K562 (cell line): Measurements from ENCODE around the gene GABRB1. TPM values are rescaled to one million over a fixed set of nuclear protein-coding genes. Genes with fewer than 3 reads are reported as not detected.

Experiments used
- ATAC-seq: fragments of 200-7000 bp; cut with Tn5 transposase; 3 replicates; pipeline ENCODE4 v1.9.1; 2020; ENCODE audit warnings: moderate library complexity
- BruUV-seq: library from RNA; stranded (reverse); fragments of 400-500 nt; replicated peaks from 2 replicates; lab custom pipeline; 2021; lab: Mats Ljungman, UMichigan
- CTCF ChIA-PET: fragments of 300-600 bp; formaldehyde crosslinking; extraction: SDS; loops from one replicate; lab custom pipeline; 2021; ENCODE audit warnings: low intra/inter-chr PET ratio; lab: Yijun Ruan, JAX
- POLR2A ChIA-PET: fragments of 300-600, 350-650 bp; sonication (Branson Sonifier 250); formaldehyde crosslinking; extraction: SDS; loops from one replicate; lab custom pipeline; 2021; ENCODE audit warnings: antibody characterized with exemption, inconsistent platforms; lab: Yijun Ruan, JAX
- DNase-seq, 4 experiments: peaks; one replicate each; pipeline versions ENCODE4 v3.0.0 to v3.0.0-alpha.2; 2011 to 2018; ENCODE audit warnings: low spot score in 3 of 4, mixed read lengths in 3 of 4; ENCODE audit errors: extremely low read depth in 1 of 4
- FAIRE-seq: peaks from 2 replicates; lab custom pipeline; 2011; peaks lifted over from hg19 to GRCh38; lab: Jason Lieb, UNC
- H2AFZ ChIP-seq: 2 replicates; pipeline ENCODE4 v1.6.0; 2011; ENCODE audit warnings: low read depth, low read length, control low read depth, inconsistent platforms
- H3K27ac ChIP-seq: fragments of 200-600 bp; 3 replicates; pipeline ENCODE4 v1.8.0; 2011; ENCODE audit warnings: low read depth, mild to moderate bottlenecking, control low read depth, inconsistent platforms, low read length, moderate library complexity, mixed read lengths; ENCODE audit errors: extremely low read depth
- H3K27me3 ChIP-seq, 2 experiments: fragments of 300-600 bp in 1 of 2; 2 replicates in 1 of 2; 3 replicates in 1 of 2; pipeline versions ENCODE4 v1.6.0 to v1.8.0; 2011; ENCODE audit warnings: inconsistent platforms in 2 of 2, low read length in 2 of 2, mild to moderate bottlenecking in 1 of 2, mixed read lengths in 1 of 2, moderate library complexity in 1 of 2; ENCODE audit not compliant: control insufficient read depth in 2 of 2, insufficient read depth in 2 of 2
- H3K36me3 ChIP-seq: fragments of 300-600 bp; 3 replicates; pipeline ENCODE4 v1.8.0; 2011; ENCODE audit warnings: mild to moderate bottlenecking, low read length, inconsistent platforms; ENCODE audit not compliant: control insufficient read depth, insufficient read depth
- H3K4me1 ChIP-seq, 2 experiments: fragments of 200-600 bp in 1 of 2; replicated peaks in 1 of 2; 2 replicates in 1 of 2; 3 replicates in 1 of 2; pipeline versions ENCODE4 v1.5.1 to v1.8.0; 2011; ENCODE audit warnings: inconsistent platforms in 2 of 2, low read length in 2 of 2, mild to moderate bottlenecking in 1 of 2, mixed read lengths in 1 of 2, moderate library complexity in 1 of 2; ENCODE audit not compliant: control insufficient read depth in 2 of 2, insufficient read depth in 2 of 2
- H3K4me2 ChIP-seq: 2 replicates; pipeline ENCODE4 v1.6.1; 2011; ENCODE audit warnings: low read length, control low read depth, inconsistent platforms, mixed read lengths; ENCODE audit not compliant: insufficient read depth
- H3K4me3 ChIP-seq: fragments of 200-600 bp; sonication (generic), shearing (Covaris generic); 2 replicates; pipeline ENCODE4 v1.5.1; 2016; ENCODE audit warnings: control low read depth, inconsistent platforms
- H3K79me2 ChIP-seq: fragments of 200-600 bp; 3 replicates; pipeline ENCODE4 v1.8.0; 2011; ENCODE audit warnings: low read length, inconsistent platforms; ENCODE audit not compliant: control insufficient read depth, insufficient read depth
- H3K9ac ChIP-seq, 2 experiments: 2 replicates each; pipeline versions ENCODE4 v1.6.0 to v1.6.1; 2011; ENCODE audit warnings: low read depth in 2 of 2, low read length in 2 of 2, control low read depth in 1 of 2, inconsistent platforms in 1 of 2, mild to moderate bottlenecking in 1 of 2, mixed read lengths in 1 of 2; ENCODE audit not compliant: insufficient read depth in 1 of 2
- H3K9me1 ChIP-seq: one replicate; pipeline ENCODE4 v1.6.0; 2011; ENCODE audit warnings: inconsistent platforms, mild to moderate bottlenecking, low read length, moderate library complexity; ENCODE audit not compliant: control insufficient read depth, insufficient read depth
- H3K9me3 ChIP-seq: replicated peaks from 2 replicates; pipeline ENCODE4 v1.5.1; 2011; ENCODE audit warnings: low read depth, low read length, inconsistent platforms; ENCODE audit not compliant: control insufficient read depth, insufficient read depth
- H4K20me1 ChIP-seq: replicated peaks from 2 replicates; pipeline ENCODE4 v1.6.1; 2011; ENCODE audit warnings: low read length, inconsistent platforms, mixed read lengths; ENCODE audit not compliant: control insufficient read depth, insufficient read depth
- E2F3 ChIP-seq: fragments of 250-450 bp; sonication (Bioruptor Pico); IDR thresholded peaks from 2 replicates; pipeline ENCODE4 v1.4.0; 2020; ENCODE audit warnings: mild to moderate bottlenecking
- ELF2 ChIP-seq: fragments of 250-450 bp; sonication (Bioruptor Pico); IDR thresholded peaks from 2 replicates; pipeline ENCODE4 v1.5.0; 2021; ENCODE audit warnings: mild to moderate bottlenecking
- ILF3 ChIP-seq: fragments of 450-650 bp; IDR thresholded peaks from 2 replicates; pipeline ENCODE4 v1.6.1; 2018; ENCODE audit warnings: antibody characterized with exemption, mild to moderate bottlenecking, moderate library complexity, borderline replicate concordance
- MBD1 ChIP-seq: fragments of 250-450 bp; sonication (Bioruptor Pico); IDR thresholded peaks from 2 replicates; pipeline ENCODE4 v1.8.0; 2022; ENCODE audit warnings: inconsistent platforms
- NFIX ChIP-seq: fragments of 250-450 bp; sonication (Bioruptor Pico); IDR thresholded peaks from 2 replicates; pipeline ENCODE4 v1.4.0; 2020; ENCODE audit warnings: low read depth, mild to moderate bottlenecking, moderate library complexity
- NUFIP1 ChIP-seq: fragments of 450-650 bp; IDR thresholded peaks from 2 replicates; pipeline ENCODE4 v1.6.1; 2018; ENCODE audit not compliant: partially characterized antibody
- RAD21 ChIP-seq, 2 experiments: fragments of 250-450 bp in 1 of 2; fragments of 450-650 bp in 1 of 2; sonication (Bioruptor Pico) in 1 of 2; formaldehyde crosslinking in 1 of 2; IDR thresholded peaks in 1 of 2; conservative IDR thresholded peaks in 1 of 2; 2 replicates each; pipeline versions ENCODE4 v1.4.0 to v1.8.0; 2020 to 2022; ENCODE audit warnings: mild to moderate bottlenecking in 2 of 2, moderate library complexity in 1 of 2
- SIN3A ChIP-seq, 2 experiments: fragments of 150-350 bp in 1 of 2; IDR thresholded peaks; 2 replicates each; pipeline ENCODE4 v1.6.1; 2011 to 2016; ENCODE audit warnings: borderline replicate concordance in 2 of 2, low read depth in 2 of 2, low read length in 2 of 2, mild to moderate bottlenecking in 2 of 2, moderate library complexity in 2 of 2; ENCODE audit not compliant: control insufficient read depth in 1 of 2
- SRSF3 ChIP-seq: fragments of 200-400 bp; formaldehyde crosslinking; IDR thresholded peaks from 2 replicates; pipeline ENCODE4 v1.6.1; 2016; ENCODE audit warnings: mild to moderate bottlenecking, low read length, moderate library complexity; ENCODE audit not compliant: insufficient read depth
- ZFX ChIP-seq: sonication (generic); formaldehyde crosslinking; IDR thresholded peaks from 2 replicates; pipeline ENCODE4 v1.8.0; 2022; ENCODE audit warnings: mild to moderate bottlenecking, missing genetic modification reagents, moderate library complexity
- ZMIZ1 ChIP-seq, 2 experiments: fragments of 150-350 bp in 1 of 2; IDR thresholded peaks; 2 replicates each; pipeline ENCODE4 v1.6.1; 2012 to 2016; ENCODE audit warnings: low read depth in 2 of 2, low read length in 2 of 2, mild to moderate bottlenecking in 1 of 2, moderate library complexity in 1 of 2
- ZNF280A ChIP-seq: fragments of 450-650 bp; IDR thresholded peaks from 2 replicates; pipeline ENCODE4 v1.6.1; 2018; ENCODE audit warnings: mild to moderate bottlenecking, low read depth; ENCODE audit not compliant: partially characterized antibody
- ZNF431 ChIP-seq: sonication (generic); formaldehyde crosslinking; IDR thresholded peaks from 2 replicates; pipeline ENCODE4 v1.8.0; 2022; ENCODE audit warnings: mild to moderate bottlenecking, missing genetic modification reagents
- WGBS: fragments of 100-300 bp; shearing (Covaris generic); methylation state at CpG from one replicate; pipeline ENCODE4 v1.1.6; 2016; ENCODE audit warnings: low coverage, mixed read lengths; ENCODE audit not compliant: insufficient coverage; ENCODE audit errors: missing lambda C conversion rate; 5-methylcytosine and 5-hydroxymethylcytosine counted together
- in situ Hi-C: fragments of 300-500 bp; cut with MboI; formaldehyde crosslinking; loops from 4 replicates; pipeline ENCODE4 v1.15.0; 2018; ENCODE audit warnings: inconsistent platforms, mixed read lengths
- intact Hi-C: fragments of 100-400 bp; cut with micrococcal nuclease; formaldehyde crosslinking; loops from 2 replicates; pipeline ENCODE4 v1.14.2; 2022
- polyA plus RNA-seq, 8 experiments: library from polyadenylated mRNA; depleted of rRNA in 4 of 8; stranded (reverse) in 5 of 8; unstranded in 3 of 8; fragments of >200 nt; fragmentation: Nextera tagmentation in 2 of 8; fragmentation: Illumina TruSeq in 1 of 8; extraction: Ambion mirVana in 2 of 8; extraction: Trizol in 1 of 8; gene quantifications; 2 replicates each; pipeline versions ENCODE4 v1.2.1 to v1.2.3, GENCODE V29; 2011 to 2014; ENCODE audit warnings: inconsistent platforms in 1 of 8, missing spikeins in 1 of 8
- total RNA-seq, 7 experiments: library from RNA; depleted of rRNA in 6 of 7; stranded (reverse); fragments of >200 nt in 6 of 7; fragmentation: Illumina TruSeq in 2 of 7; extraction: Trizol in 2 of 7; gene quantifications; 2 replicates each; pipeline versions ENCODE4 v1.2.1 to v1.2.3, GENCODE V29; 2011 to 2021; ENCODE audit warnings: low replicate concordance in 1 of 7

GABRB1 gene
- total and polyA plus RNA-seq, 9 of the 15 experiments (the other 6 are each of a cell fraction or from before 2014, with no cell fraction given), result not detected

GRCh38 chr4:47383829-47384427 is 352.6 kb downstream of the GABRB1 start (continued):
- peak; percentile 63 to 74 for TF ChIP-seq RAD21 (CRISPR knock-in tag; conservative IDR thresholded peaks at IDR 0.05 in 1 of 2, IDR thresholded peaks at IDR 0.05 in 1 of 2)

- ATAC-seq (no peak), FAIRE-seq (no peak), DNase-seq (no peak)
- H3K4me1 ChIP-seq, result no peaks in the 10 kb centered on the region
- H3K9ac ChIP-seq, result no peak overlapping the region
- POLR2A ChIA-PET, result no interaction called here
- H3K27ac ChIP-seq, result no peak overlapping the region
- CTCF ChIA-PET, result no interaction called here
- no peaks in the 10 kb centered on the region for H3K9me1 ChIP-seq
- intact Hi-C loops, result loop anchor here (10.0 kb wide), 1 partner anchor 179 kb away; no protein-coding TSS in a partner anchor
- H4K20me1 ChIP-seq, result no peaks in the 10 kb centered on the region
- H3K27me3 ChIP-seq, result no peaks in the 10 kb centered on the region
- no peaks in the 10 kb centered on the region for H3K36me3 ChIP-seq
- no TSS peak for BruUV-seq
- H2AFZ ChIP-seq, result no peak overlapping the region
- no peaks in the 10 kb centered on the region for H3K79me2 ChIP-seq
- no peak overlapping the region for H3K4me2 ChIP-seq
- no peaks in the 10 kb centered on the region for H3K9me3 ChIP-seq
- in situ Hi-C loops, result loop anchor here (25.0 kb wide), 1 partner anchor 549 kb away; no protein-coding TSS in a partner anchor
- WGBS, result 0% methylated on average over 1 of the region's 1 CpG
- H3K4me3 ChIP-seq, result no peak overlapping the region
- no peak for TF ChIP-seq ZNF431 (CRISPR knock-in tag)
- TF ChIP-seq ILF3, result no peak
- no peak for TF ChIP-seq NFIX (CRISPR knock-in tag)
- no peak for TF ChIP-seq ZFX
- no peak for TF ChIP-seq ELF2 (CRISPR knock-in tag)
- no peak for TF ChIP-seq NUFIP1
- TF ChIP-seq MBD1 (CRISPR knock-in tag), result no peak
- no peak for TF ChIP-seq E2F3 (CRISPR knock-in tag)
- TF ChIP-seq SIN3A (IDR thresholded peaks at IDR 0.05; ENCODE audit: borderline replicate concordance in 2 of 2, control insufficient read depth in 1 of 2, low read depth in 2 of 2, low read length in 2 of 2), result no peak
- no peak for TF ChIP-seq SRSF3
- TF ChIP-seq ZMIZ1 (IDR thresholded peaks at IDR 0.05; ENCODE audit: low read depth in 2 of 2, low read length in 2 of 2), result no peak
- no peak for TF ChIP-seq ZNF280A
Observed at GRCh38 chr4:47386146-47386545, 354.8 kb downstream of the GABRB1 start.
